ENCODE results near the gene TACR1.
"Not testable (repeated sequence)": the region's sequence is repeated elsewhere in the genome, so short reads cannot be mapped to it uniquely, and the experiment has no call there.

TACR1 gene

DNA sequence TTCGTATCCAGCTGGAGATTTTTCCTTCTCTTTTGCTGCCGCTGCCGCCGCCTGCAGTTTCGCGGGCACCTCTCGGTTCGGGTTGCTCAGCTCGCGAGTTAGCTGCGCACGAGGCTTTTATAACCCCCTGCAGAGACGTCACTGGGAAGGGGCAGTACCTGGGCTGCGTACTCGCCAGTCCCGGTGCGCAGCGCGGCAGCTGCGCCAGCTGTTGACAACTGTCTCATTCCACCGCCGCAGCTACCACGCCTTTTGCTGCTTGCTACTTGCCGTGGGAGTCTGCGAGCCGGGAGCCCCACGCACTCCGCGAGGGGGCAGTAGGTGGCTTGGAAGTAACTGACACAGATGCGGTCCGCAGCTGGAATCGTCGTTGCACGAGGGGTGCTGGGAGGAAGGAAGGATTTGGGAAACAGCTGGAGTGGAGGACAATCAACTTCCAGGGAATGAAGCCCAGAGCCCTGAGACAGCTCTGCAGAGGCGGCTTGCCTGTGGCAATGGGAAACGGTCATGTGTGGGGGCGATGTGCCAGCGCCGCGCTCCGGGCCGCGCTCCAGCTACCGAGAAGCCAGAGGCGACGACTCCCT lies at the start of gene TACR1:
Gene TACR1 (minus strand): TSS at position 93 of the 584 bp plus-strand sequence. CDS start 586 bp downstream, outside the sequence.
- peak; percentile 35 for DNase-seq

DNA sequence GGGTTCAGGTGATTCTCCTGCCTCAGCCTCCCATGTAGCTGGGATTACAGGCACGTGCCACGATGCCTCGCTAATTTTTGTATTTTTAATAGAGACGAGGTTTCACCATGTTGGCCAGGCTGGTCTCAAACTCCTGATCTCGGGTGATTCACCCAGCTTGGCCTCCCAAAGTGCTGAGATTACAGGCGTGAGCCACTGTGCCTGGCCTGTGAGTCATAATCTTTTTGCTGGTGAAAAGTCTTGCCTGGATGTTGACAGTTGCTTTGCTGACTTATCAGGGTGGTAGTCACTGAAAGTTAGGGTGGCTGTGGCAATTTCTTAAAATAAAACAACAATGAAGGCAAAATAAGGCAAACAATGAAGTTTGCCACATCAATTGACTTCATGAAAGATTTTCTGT lies 49.3 kb upstream of the TACR1 start:
- not testable (repeated sequence) for DNase-seq

- no peak for DNase-seq
Measured at GRCh38 chr2:75246441-75247167, 47.3 kb upstream of the TACR1 start.

GRCh38 chr2:75243219-75243618 lies 43.9 kb upstream of the TACR1 start:
- no peak for DNase-seq

DNA sequence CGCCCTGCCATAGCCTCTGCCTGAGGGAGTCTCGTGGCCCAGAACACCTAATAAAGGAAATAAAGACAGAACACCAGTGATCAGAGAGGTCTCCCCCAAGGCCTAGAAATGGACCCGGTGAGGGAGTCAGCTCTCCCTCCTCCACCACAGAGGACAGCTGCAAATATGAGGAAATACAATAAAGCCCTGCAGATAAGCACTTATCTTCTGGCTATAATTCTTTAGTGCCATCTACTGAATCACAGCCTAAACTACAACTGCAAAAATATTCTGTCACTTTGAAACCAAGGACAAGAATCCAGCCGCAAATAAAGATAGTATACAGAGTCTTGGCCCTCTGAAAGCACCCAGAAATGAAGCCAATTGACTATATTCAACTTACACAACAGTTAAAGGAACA lies 42.4 kb upstream of the TACR1 start:
- no peak for DNase-seq

DNA sequence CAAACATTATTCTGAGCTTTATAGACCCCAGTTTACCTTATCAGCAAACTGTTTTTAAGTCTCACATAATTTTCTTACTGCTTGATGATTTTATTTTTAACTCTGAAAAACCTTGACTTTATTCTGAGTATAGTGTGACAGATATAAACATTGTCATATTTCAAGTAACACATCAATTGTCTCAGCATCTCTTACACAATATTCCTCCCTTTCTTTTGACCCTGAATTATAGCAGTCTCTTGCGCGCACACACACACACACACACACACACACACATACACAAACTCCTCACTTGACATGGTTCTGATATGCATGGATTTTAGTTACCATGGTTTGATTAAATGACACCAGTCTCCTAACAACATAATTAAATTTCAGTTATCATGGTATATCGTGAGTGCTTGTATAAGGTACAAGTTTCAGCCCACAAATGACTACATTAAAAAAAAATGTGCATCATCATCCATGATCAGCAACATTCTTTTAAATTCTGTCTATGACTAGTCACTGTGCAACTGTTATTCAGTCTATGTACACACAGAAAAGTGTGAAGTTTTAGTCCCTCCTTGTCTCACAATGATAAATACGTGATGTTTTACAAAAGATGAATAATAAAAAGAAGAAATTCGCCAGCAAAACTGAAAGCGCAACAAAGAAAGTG lies 39.5 kb upstream of the TACR1 start:
- DNase-seq = no peak

DNA sequence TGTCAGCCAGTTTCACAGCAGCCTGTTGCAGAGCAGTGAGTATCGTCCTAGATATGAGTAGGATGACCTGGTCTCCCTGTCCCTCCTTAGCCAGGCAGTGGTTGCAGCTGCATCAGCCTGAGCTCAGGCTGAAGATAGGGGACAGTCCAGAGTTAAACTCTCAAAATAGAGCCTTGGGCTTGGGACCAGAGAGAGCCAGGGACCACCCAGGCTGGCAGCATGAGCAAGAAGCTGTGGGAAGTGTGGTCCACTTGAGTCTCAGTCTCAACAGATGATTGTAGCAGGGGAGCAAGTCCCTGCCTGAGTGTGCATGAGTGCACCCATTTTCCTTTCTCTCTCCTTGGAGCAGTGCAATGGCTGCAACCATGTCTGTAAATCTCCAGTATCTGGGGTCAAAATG lies 38.0 kb upstream of the TACR1 start:
- no peak for DNase-seq

GRCh38 chr2:75233965-75234364 lies 34.6 kb upstream of the TACR1 start:
- no peak for DNase-seq

- DNase-seq = no peak
Measured at GRCh38 chr2:75226617-75227016, 27.3 kb upstream of the TACR1 start.

GRCh38 chr2:75226099-75226498 lies 26.8 kb upstream of the TACR1 start:
- DNase-seq = no peak

DNA sequence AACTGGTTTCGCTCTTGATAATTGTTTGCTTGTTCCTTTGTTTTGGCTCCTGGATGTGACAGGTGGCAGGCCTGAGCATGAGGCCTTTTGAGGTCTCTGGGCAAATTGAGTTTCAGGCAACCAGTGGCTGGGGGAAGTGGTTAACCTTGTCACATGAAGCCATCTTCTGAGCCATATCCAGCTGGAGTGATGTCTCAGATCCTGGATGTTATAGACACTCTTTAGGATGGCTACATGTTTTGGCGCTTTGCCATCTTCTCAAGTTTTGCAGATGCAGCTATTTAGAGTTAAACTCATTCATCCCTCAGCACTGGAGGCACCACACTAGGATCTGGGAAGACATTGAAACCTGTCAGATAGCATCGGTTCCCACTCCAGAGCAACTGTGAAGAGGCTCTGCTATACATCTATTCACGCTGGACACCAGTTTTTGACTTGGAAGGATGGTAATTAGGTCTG lies 25.3 kb upstream of the TACR1 start:
- DNase-seq = peak; percentile 2

DNA sequence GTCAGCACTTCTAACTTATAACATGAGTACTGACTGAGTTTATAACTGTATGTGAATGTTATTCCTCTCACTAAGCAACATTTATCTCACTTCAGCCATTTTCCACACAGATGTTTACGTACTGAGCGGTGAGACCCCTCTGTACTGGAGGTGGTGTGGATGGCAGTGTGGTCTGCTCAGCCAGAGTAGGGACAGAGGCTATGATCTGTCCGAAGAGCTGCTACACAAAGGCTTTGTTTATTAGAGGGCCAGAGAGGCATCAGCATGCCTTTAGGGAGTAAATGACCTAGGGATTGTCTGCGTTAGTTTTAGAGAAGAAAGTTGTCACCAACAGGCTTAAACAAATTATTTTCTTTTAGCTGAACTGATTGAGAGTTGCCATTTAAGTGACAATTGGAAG lies 23.2 kb upstream of the TACR1 start:
- DNase-seq = no peak

- DNase-seq = no peak
Measured at GRCh38 chr2:75221862-75222261, 22.5 kb upstream of the TACR1 start.

GRCh38 chr2:75219213-75219612 lies 19.9 kb upstream of the TACR1 start:
- not testable (repeated sequence) for DNase-seq

- DNase-seq = no peak
Measured at GRCh38 chr2:75211266-75211770, 12.0 kb upstream of the TACR1 start.

DNA sequence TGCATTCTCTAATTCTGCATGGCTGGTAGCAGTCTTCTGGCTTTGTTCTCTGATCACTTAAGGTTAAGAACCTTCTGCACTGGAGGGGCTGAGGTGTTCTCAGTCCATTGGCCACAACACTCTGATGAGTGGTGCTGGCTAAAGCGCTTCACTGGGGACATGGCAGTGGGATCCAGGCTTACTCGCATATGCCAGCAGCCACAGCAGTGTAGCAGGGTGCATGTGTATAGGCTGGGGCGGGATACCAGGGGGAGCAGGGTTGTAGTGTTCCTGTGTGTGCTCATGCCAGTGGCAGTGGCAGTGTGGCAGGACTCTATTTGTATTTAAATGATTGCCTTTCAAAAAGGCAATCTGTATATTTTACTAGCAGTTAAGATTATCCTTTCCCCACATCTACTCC lies 11.1 kb upstream of the TACR1 start:
- no peak for DNase-seq

- DNase-seq = no peak
Measured at GRCh38 chr2:75208738-75209137, 9.4 kb upstream of the TACR1 start.

DNA sequence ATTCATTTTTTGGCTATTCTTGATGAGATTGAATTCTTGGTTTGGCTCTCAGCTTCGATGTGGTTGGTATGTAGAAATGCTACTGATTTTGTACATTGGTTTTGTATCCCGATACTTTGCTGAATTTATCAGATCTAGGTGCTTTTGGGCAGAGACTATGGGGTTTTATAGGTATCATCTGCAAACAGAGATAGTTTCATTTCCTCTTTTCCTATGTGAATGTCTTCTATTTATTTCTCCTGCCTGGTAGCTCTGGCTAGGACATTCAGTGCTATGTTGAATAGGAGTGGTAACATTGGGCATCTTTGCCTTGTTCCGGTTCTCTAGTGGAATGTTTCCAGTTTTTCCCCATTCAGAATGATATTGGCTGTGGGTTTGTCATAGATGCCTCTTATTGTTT lies 5.5 kb upstream of the TACR1 start:
- DNase-seq = no peak

DNA sequence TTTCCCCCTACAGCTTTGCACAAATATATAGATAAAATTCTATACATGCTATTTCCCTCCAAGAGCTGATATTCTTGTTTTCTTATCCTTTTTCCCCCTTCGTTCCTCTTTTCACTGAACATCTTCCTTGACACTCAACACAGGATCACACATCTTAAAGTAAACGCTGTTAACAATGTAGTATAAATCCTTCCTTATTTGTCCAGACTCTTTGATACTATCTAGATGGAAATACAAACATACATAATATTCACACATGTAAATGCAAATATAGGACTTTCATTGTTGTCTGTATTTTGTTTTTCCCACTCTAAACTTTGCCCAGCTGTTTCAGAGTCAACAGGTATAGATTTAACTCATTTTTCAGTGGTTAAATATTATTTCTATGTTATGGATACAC lies 3.0 kb upstream of the TACR1 start:
- no peak for DNase-seq

DNA sequence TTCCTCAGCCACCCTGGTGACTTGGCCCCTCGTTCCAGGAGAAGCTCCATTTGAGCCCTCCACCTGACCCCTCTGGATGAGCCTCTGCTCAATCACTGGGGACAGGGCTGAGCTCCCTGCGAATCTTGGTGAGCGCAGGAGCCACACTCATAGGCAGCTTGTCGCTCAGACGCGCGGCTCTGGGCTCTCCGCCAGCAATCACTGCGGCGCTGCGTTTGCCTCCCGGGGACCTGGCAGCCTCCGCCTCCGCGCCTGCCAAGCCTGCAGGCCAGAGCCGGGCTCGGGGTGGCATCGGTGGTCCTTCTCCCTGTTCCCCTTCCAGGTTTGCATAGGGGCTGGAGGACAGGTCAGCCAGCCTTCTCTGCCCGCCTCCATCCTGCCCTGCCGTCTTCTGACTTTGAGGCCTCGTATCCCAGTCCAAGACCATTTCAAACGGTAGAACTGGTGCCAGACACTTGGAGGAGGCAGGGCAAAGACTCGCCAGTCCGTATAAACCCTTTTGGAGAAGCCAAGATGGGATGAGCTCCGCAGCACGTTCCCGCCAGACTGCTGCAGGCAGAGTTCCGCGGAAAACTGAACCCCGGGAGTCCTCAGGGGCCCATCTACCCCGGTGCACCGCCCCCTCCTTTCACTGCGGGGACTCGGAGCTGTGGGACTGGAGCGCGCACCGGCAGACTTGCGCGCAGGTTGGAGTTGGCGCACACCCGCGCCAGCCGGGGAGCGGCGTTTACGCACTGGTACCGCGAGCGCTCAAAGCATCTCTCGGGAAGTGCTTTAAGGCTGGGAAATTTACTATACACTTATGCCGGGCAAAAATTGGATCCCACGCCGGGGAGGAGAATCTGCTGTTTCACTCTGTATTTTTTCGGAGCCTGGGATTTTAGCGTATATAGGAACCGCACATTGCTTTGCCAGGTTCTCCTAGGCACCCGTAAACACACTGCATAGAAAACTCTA lies 1.1 kb upstream of the TACR1 start:
- peak; percentile 67 for DNase-seq

DNA sequence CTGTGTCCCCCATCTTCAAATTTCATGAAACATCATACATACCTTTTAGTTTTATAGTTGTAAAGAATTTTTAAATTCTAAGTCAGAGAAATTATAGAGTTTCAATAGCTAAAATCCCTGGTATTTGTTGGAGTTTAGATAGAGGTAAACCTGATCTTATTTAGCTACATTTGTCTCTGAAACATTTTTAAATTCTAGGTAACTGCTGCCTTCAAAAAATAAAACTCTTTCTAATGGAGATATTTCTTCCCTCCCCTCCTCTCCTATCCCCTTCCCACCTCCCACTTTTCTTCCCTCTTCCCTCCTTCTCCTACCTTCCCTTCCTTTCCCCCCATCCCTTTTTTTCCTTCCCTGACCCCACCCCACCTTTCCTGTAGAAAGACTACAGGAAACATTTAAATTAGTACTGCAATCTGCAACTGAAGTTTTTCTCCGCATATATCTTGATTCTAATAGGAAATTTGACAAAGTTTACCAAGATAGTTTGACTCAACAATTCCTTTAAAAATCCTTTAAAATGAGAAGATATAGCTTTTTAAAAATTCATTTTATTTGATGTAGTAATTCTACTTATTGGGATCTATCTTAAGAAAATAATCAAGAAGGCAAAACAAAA lies 4.1 kb downstream of the TACR1 start:
- DNase-seq = no peak

DNA sequence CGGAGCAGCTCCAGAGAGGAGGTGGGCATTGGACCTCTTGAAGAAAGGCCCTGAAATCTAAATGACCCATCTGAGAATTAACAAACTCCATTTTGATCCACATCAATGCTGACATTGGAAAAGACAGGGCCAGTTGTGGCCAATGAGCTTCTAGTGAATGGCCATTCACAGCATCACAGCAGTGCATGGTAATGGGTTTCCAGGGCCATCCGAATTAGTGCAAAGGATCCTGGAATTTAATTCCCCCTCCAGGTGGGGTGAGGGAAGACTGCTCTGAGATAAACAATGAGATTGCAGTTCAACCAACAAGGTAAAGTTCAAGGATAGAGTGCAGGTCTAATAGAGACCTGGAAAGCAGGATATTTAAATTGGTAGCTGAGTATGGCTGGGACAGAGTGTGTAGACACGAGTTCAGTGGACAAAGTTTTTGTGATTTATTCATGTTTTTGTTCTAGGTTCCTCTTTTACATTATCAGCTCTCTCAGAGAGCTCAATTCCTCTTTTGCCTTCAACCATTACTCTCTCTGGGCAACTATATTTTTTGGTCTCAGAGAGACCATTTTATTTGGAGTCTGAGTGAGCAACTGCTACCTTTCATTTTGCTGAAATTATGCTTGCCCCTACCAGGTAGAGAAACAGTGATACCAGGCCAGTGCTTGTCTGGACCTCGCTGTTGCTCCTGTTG lies 5.0 kb downstream of the TACR1 start:
- DNase-seq = no peak
